Measurements from ENCODE around the gene SPNS2.
"Not testable (repeated sequence)": the region's sequence is repeated elsewhere in the genome, so short reads cannot be mapped to it uniquely, and the experiment has no call there.

The SPNS2 gene

GRCh38 chr17:4572131-4572530, 73.5 kb downstream of the SPNS2 start:
- no peak for DNase-seq

- DNase-seq, result no peak
Observed at GRCh38 chr17:4573115-4573514, 74.4 kb downstream of the SPNS2 start.

- no peak for DNase-seq
Observed at GRCh38 chr17:4573669-4574068, 75.0 kb downstream of the SPNS2 start.

GRCh38 chr17:4574448-4575045, 75.9 kb downstream of the SPNS2 start:
- DNase-seq, result no peak

GRCh38 chr17:4576161-4576558, 77.5 kb downstream of the SPNS2 start:
- no peak for DNase-seq

- peak; percentile 78 for DNase-seq
Observed at GRCh38 chr17:4576729-4577322, 78.1 kb downstream of the SPNS2 start.

- DNase-seq, result no peak
Observed at GRCh38 chr17:4577386-4577993, 78.8 kb downstream of the SPNS2 start.

- not testable (repeated sequence) for DNase-seq
Observed at GRCh38 chr17:4578349-4578748, 79.7 kb downstream of the SPNS2 start.

- DNase-seq, result no peak
Observed at GRCh38 chr17:4579678-4580077, 81.0 kb downstream of the SPNS2 start.

- DNase-seq, result no peak
Observed at GRCh38 chr17:4580291-4580690, 81.6 kb downstream of the SPNS2 start.

- no peak for DNase-seq
Observed at GRCh38 chr17:4582101-4582501, 83.4 kb downstream of the SPNS2 start.

GRCh38 chr17:4582691-4583090, 84.0 kb downstream of the SPNS2 start:
- no peak for DNase-seq

- DNase-seq, result no peak
Observed at GRCh38 chr17:4583206-4583605, 84.5 kb downstream of the SPNS2 start.

- no peak for DNase-seq
Observed at GRCh38 chr17:4583782-4584100, 85.1 kb downstream of the SPNS2 start.

- DNase-seq, result peak; percentile 94
Observed at GRCh38 chr17:4584101-4584916, 85.6 kb downstream of the SPNS2 start, which contains the start of gene SMTNL2. TSS of gene SMTNL2 (plus strand) at chr17:4584529. CDS start at chr17:4584606, 77 bp downstream.

GRCh38 chr17:4584917-4585637, 86.4 kb downstream of the SPNS2 start:
- peak; percentile 80 for DNase-seq

GRCh38 chr17:4585638-4585994, 86.9 kb downstream of the SPNS2 start:
- no peak for DNase-seq

- no peak for DNase-seq
Observed at GRCh38 chr17:4586043-4586442, 87.4 kb downstream of the SPNS2 start.

GRCh38 chr17:4587195-4587594, 88.5 kb downstream of the SPNS2 start:
- no peak for DNase-seq

- DNase-seq, result no peak
Observed at GRCh38 chr17:4587803-4588202, 89.1 kb downstream of the SPNS2 start.

GRCh38 chr17:4588391-4588790, 89.7 kb downstream of the SPNS2 start:
- no peak for DNase-seq
